GM04503 (cell line): ENCODE results near the gene PHF2.

Experiments
- DNase-seq: peaks from one replicate; pipeline ENCODE4 v3.0.0-alpha.2; 2012; ENCODE audit warnings: low read depth

The PHF2 gene

GRCh38 chr9:93652604-93653592 lies 76.5 kb downstream of the PHF2 start:
- DNase-seq = no peak

GRCh38 chr9:93653760-93654159 lies 77.4 kb downstream of the PHF2 start:
- DNase-seq = no peak

DNA sequence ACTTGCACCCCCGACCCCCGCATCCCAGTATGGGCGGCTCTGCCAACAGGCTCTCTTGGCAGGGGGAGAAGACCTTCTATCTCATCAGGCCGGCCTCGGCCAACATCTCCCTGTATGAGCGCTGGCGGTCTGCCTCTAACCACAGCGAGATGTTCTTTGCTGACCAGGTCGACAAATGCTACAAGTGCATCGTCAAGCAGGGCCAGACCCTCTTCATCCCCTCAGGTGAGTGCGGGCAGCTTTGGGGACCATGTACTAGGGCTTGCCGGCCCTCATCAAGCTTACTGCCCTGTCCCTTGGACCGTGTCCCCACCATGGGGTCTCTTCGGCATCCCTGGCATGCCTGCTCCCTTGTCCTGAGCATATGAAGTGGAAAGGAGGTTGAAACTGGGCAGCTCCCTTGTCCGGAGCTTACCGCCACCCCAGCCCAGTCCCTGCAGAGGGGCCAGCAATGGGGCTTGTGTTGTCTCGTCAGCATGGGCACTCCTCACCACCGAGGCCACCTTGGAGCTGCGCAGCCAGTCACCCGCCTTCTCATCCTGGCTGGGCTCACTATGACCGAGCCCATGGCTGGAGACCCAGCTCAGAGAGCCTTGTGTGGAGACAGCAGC lies 78.1 kb downstream of the PHF2 start:
- no peak for DNase-seq

- no peak for DNase-seq
Measured at GRCh38 chr9:93655621-93656425, 79.4 kb downstream of the PHF2 start.

GRCh38 chr9:93656426-93657239 lies 80.2 kb downstream of the PHF2 start:
- DNase-seq = no peak

DNA sequence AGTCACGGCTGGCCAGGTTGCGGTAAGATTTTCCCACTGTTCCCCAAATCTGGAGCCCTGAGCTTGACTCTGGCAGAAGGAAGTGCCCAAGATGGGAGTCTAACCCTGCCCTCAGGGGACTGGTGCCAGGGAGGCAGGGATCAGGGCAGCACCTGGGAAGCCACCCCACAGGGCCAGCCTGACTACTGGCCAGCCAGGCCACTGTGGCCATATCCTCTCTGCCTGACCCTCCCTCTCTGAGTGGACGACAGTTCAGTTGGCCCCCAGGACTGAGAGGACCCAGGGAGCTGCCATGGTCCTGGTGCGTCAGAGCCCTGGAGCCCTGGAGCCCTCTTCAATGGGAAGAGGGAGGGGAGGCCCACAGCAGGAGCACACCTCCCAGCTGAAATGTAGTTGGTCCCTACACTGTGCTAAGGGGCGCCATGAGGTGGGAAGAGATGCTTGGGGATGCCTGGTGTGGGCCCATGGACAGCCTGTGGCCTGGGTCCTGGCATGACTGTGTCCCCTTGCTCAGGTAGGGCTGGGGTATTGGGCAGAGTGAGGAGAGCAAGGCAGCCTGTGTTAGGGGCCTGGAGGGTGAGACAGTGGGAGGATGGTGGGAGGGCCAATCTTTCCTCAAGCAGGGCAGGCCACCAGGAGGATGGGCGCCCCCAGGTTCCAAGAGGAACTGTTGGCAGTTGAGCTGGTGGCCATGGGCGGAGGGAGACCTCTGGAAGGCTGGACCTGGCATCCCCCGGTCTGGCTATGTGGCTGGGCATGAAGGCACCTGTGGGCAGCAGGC lies 81.1 kb downstream of the PHF2 start:
- no peak for DNase-seq

GRCh38 chr9:93658184-93658925 lies 82.0 kb downstream of the PHF2 start:
- no peak for DNase-seq

GRCh38 chr9:93659044-93659836 lies 82.9 kb downstream of the PHF2 start:
- no peak for DNase-seq

GRCh38 chr9:93659837-93660177 lies 83.4 kb downstream of the PHF2 start:
- no peak for DNase-seq

GRCh38 chr9:93660352-93661046 lies 84.1 kb downstream of the PHF2 start:
- DNase-seq = no peak

DNA sequence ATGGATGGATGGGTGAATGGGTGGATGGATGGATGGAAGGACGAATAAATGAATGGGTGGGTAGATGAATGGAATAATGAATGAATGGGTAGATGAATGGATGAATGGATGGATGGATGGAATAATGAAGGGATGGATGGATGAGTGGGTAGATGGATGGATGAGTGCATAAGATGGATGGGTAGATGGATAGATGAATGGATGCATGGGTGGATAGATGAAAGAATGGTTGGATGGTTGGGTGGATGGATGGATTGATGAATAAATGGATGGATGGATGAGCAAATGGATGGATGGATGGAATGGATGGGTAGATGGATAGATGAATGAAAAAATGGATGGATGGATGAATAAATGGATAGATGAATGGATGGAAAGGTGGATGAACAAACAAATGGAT lies 85.2 kb downstream of the PHF2 start:
- no peak for DNase-seq

DNA sequence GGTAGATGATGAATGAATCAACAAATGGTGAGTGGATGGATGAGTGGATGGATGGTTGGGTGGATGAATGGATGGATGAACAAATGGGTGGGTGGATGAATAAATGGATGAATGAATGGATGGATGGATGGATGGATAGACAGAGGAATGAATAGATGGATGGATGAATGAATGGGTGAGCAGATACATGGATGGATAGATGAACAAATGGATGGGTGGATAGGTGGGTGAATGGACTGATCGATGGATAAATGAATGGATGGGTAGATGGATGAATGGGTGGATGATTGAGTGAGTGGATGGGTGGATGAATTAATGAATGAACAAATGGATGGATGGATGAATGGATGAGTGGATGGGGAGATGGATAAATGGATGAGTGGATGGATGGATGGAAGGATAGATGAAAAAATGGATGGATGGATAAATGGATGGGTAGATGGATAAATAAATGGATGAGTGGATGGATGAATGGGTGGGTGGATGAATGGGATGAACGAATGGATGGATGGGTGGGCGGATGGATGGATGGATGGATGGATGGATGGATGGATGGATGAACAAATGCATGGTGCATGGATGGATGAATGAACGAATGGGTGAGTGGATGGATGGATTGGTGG lies 85.7 kb downstream of the PHF2 start:
- no peak for DNase-seq

GRCh38 chr9:93662952-93663572 lies 86.7 kb downstream of the PHF2 start:
- DNase-seq = no peak

GRCh38 chr9:93663877-93664548 lies 87.6 kb downstream of the PHF2 start:
- no peak for DNase-seq

DNA sequence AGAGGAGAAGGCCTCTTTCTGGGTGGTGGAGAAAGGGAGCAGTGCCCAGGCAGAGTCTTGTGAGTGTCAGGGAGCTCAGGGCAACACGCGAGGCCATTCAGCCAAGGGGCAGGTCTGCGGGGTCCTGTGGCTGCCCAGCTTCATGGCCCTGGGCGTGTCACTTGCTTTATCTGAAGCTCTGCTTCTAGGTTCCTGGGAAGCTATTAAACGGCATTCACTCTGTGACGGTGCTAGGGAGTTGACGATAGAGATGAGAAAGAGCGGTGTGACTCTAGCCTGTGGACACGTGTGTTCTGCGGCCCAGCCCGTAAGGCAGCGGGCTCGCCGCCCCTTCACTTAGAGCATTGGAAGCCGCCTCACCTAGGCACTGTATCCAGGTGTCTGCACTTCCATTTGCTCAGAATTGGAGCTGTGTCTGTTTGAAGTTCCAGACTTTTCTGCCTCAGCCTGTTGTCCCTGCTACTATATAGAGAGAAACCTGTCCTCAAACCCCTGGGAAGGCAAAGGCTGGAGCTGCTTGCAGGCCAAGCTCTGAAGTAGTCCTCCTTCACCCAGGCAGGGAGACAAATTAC lies 88.3 kb downstream of the PHF2 start:
- no peak for DNase-seq

DNA sequence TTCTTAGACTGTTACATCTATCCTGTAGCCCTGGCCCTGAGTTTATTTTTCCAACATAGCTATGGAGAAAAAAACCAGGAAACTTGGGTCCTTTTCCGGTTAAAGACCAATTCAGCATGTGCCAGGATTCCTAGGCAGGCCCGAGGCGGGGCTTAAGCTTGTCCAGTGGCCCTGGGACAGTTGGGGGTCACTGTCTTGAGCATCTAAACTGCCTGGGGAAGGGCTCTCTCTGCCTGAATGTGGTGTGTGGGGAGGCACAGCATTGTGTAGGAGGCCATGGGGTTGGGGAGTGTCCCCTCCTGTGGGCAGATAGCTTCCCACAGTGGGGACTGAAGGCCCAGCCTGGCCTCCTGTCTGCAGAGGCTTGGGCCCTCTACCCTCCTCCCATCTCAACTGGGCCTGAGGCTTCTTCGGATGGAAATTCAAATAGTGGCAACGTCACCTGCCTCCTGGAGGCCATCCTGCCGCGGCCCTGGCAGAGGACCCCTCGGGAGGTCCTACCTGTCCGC lies 88.8 kb downstream of the PHF2 start:
- DNase-seq = no peak
